K562 (cell line): ENCODE data around the gene AIFM3. TPM values are rescaled to one million over a fixed set of nuclear protein-coding genes. Genes with fewer than 3 reads are reported as not detected.
A peak's percentile ranks its signal among the peaks of the same experiment; 100 is the strongest.

Experiments
- FOXM1 ChIP-seq, 2 experiments: fragments of 450-650 bp in 1 of 2; sonication (generic) in 1 of 2; formaldehyde crosslinking in 1 of 2; IDR thresholded peaks; 2 replicates each; pipeline versions ENCODE4 v1.6.1 to v1.9.0; 2017 to 2022; ENCODE audit warnings: low read depth in 2 of 2, mild to moderate bottlenecking in 2 of 2, missing genetic modification reagents in 1 of 2, moderate library complexity in 1 of 2
- HMG20B ChIP-seq: fragments of 250-450 bp; sonication (Bioruptor Pico); IDR thresholded peaks from 2 replicates; pipeline ENCODE4 v1.5.0; 2021; ENCODE audit warnings: mild to moderate bottlenecking
- MXI1 ChIP-seq: IDR thresholded peaks from 2 replicates; pipeline ENCODE4 v1.6.1; 2011; ENCODE audit warnings: low read depth, mild to moderate bottlenecking, improper control_type of control experiment, low read length
- NEUROD1 ChIP-seq: fragments of 150-350 bp; IDR thresholded peaks from 2 replicates; pipeline ENCODE4 v1.6.1; 2014; ENCODE audit warnings: borderline replicate concordance, low read length, low read depth; ENCODE audit not compliant: partially characterized antibody
- NFE2 ChIP-seq: IDR thresholded peaks from 2 replicates; pipeline ENCODE4 v1.6.1; 2014; ENCODE audit warnings: antibody characterized with exemption, low read depth
- PHF8 ChIP-seq: fragments of 200-600 bp; sonication (generic); IDR thresholded peaks from 2 replicates; pipeline ENCODE4 v1.6.1; 2012; ENCODE audit warnings: mixed run types, mild to moderate bottlenecking, inconsistent platforms, low read length, moderate library complexity, borderline replicate concordance
- RBFOX2 ChIP-seq: fragments of 200-400 bp; formaldehyde crosslinking; IDR thresholded peaks from 2 replicates; pipeline ENCODE4 v1.6.1; 2017; ENCODE audit warnings: low read depth, mild to moderate bottlenecking, low read length, moderate library complexity
- SUPT5H ChIP-seq: fragments of 450-650 bp; IDR thresholded peaks from 2 replicates; pipeline ENCODE4 v1.6.1; 2016
- ZNF282 ChIP-seq: sonication (generic); formaldehyde crosslinking; IDR thresholded peaks from 2 replicates; pipeline ENCODE4 v1.8.1; 2023; ENCODE audit warnings: missing genetic modification reagents
- ZNF384 ChIP-seq: IDR thresholded peaks from 2 replicates; pipeline ENCODE4 v1.6.1; 2012; ENCODE audit warnings: low read depth, low read length, improper control_type of control experiment
- polyA plus RNA-seq, 8 experiments: library from polyadenylated mRNA; depleted of rRNA in 4 of 8; stranded (reverse) in 5 of 8; unstranded in 3 of 8; fragments of >200 nt; fragmentation: Nextera tagmentation in 2 of 8; fragmentation: Illumina TruSeq in 1 of 8; extraction: Ambion mirVana in 2 of 8; extraction: Trizol in 1 of 8; gene quantifications; 2 replicates each; pipeline versions ENCODE4 v1.2.1 to v1.2.3, GENCODE V29; 2011 to 2014; ENCODE audit warnings: inconsistent platforms in 1 of 8, missing spikeins in 1 of 8
- total RNA-seq, 7 experiments: library from RNA; depleted of rRNA in 6 of 7; stranded (reverse); fragments of >200 nt in 6 of 7; fragmentation: Illumina TruSeq in 2 of 7; extraction: Trizol in 2 of 7; gene quantifications; 2 replicates each; pipeline versions ENCODE4 v1.2.1 to v1.2.3, GENCODE V29; 2011 to 2021; ENCODE audit warnings: low replicate concordance in 1 of 7
- TF ChIP-seq, protein P1 (sequence below): sonication (generic); formaldehyde crosslinking; IDR thresholded peaks from 2 replicates; pipeline ENCODE4 v1.8.1; 2023; ENCODE audit warnings: mild to moderate bottlenecking, missing genetic modification reagents
- TF ChIP-seq, protein P2 (sequence below): IDR thresholded peaks from 2 replicates; pipeline ENCODE4 v1.6.1; 2016; ENCODE audit warnings: missing genetic modification characterization, missing compliant biosample characterization
- TF ChIP-seq, protein P3 (sequence below): fragments of 450-650 bp; IDR thresholded peaks from 2 replicates; pipeline ENCODE4 v1.6.1; 2018; ENCODE audit warnings: mild to moderate bottlenecking, low read depth; ENCODE audit not compliant: partially characterized antibody
- TF ChIP-seq, protein P4 (sequence below), 2 experiments: fragments of 450-650 bp in 1 of 2; sonication (generic) in 1 of 2; formaldehyde crosslinking; conservative IDR thresholded peaks; 2 replicates each; pipeline versions ENCODE4 v1.4.0 to v1.8.1; 2020 to 2022; ENCODE audit warnings: mild to moderate bottlenecking in 1 of 2, missing genetic modification reagents in 1 of 2
- TF ChIP-seq, protein P5 (sequence below), 2 experiments: fragments of 150-350 bp in 1 of 2; IDR thresholded peaks; 2 replicates each; pipeline ENCODE4 v1.6.1; 2012 to 2016; ENCODE audit warnings: low read depth in 2 of 2, low read length in 2 of 2, mild to moderate bottlenecking in 1 of 2, moderate library complexity in 1 of 2

Gene AIFM3
- total and polyA plus RNA-seq, 9 of the 15 experiments (the other 6 are each of a cell fraction or from before 2014, with no cell fraction given) = 0.03 to 0.20 (median 0.07) TPM; not detected in 1

DNA sequence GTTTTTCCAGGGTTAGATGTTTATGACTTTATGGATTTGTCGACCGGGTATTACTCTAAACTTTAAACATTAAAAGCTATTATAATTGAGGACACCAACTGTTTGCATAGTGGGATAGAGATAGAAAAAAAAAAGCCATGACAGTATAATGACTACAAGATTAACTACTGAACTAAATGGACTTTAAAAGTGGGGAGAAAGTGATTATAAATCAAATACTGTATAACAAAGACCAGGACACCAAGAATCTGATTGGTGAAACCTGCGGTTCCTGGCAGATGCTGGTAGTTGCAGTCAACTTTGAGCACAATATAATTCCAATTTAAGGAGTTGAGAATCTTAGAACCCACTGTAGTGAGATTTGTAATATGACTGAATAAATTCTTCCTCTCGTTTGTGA lies 47.3 kb upstream of the AIFM3 start (continued):
- TF ChIP-seq NEUROD1 (no peak), PHF8 (0 out of 2 replicates have a peak, but pooled peaks have one; percentile 11), ZNF384 (no peak), SUPT5H (no peak), MXI1 (peak; percentile 15; the same call in 1 of the 2 replicates), RBFOX2 (peak; percentile 62; the same call in 1 of the 2 replicates), HMG20B (no peak), FOXM1 (IDR thresholded peaks at IDR 0.05; ENCODE audit: low read depth) (no peak), FOXM1 (CRISPR knock-in tag; IDR thresholded peaks at IDR 0.05; ENCODE audit: low read depth) (no peak), ZNF282 (CRISPR knock-in tag) (no peak), NFE2 (no peak)
- TF ChIP-seq, protein P1, sequence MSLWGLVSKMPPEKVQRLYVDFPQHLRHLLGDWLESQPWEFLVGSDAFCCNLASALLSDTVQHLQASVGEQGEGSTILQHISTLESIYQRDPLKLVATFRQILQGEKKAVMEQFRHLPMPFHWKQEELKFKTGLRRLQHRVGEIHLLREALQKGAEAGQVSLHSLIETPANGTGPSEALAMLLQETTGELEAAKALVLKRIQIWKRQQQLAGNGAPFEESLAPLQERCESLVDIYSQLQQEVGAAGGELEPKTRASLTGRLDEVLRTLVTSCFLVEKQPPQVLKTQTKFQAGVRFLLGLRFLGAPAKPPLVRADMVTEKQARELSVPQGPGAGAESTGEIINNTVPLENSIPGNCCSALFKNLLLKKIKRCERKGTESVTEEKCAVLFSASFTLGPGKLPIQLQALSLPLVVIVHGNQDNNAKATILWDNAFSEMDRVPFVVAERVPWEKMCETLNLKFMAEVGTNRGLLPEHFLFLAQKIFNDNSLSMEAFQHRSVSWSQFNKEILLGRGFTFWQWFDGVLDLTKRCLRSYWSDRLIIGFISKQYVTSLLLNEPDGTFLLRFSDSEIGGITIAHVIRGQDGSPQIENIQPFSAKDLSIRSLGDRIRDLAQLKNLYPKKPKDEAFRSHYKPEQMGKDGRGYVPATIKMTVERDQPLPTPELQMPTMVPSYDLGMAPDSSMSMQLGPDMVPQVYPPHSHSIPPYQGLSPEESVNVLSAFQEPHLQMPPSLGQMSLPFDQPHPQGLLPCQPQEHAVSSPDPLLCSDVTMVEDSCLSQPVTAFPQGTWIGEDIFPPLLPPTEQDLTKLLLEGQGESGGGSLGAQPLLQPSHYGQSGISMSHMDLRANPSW (CRISPR knock-in tag) = 0 out of 2 replicates have a peak, but pooled peaks have one; percentile 33
- TF ChIP-seq, protein P2, sequence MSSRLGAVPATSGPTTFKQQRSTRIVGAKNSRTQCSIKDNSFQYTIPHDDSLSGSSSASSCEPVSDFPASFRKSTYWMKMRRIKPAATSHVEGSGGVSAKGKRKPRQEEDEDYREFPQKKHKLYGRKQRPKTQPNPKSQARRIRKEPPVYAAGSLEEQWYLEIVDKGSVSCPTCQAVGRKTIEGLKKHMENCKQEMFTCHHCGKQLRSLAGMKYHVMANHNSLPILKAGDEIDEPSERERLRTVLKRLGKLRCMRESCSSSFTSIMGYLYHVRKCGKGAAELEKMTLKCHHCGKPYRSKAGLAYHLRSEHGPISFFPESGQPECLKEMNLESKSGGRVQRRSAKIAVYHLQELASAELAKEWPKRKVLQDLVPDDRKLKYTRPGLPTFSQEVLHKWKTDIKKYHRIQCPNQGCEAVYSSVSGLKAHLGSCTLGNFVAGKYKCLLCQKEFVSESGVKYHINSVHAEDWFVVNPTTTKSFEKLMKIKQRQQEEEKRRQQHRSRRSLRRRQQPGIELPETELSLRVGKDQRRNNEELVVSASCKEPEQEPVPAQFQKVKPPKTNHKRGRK (tag) = 0 out of 2 replicates have a peak, but pooled peaks have one; percentile 11
- TF ChIP-seq, protein P3, sequence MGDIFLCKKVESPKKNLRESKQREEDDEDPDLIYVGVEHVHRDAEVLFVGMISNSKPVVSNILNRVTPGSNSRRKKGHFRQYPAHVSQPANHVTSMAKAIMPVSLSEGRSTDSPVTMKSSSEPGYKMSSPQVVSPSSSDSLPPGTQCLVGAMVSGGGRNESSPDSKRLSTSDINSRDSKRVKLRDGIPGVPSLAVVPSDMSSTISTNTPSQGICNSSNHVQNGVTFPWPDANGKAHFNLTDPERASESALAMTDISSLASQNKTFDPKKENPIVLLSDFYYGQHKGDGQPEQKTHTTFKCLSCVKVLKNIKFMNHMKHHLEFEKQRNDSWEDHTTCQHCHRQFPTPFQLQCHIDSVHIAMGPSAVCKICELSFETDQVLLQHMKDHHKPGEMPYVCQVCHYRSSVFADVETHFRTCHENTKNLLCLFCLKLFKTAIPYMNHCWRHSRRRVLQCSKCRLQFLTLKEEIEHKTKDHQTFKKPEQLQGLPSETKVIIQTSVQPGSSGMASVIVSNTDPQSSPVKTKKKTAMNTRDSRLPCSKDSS = no peak
- TF ChIP-seq, protein P4, sequence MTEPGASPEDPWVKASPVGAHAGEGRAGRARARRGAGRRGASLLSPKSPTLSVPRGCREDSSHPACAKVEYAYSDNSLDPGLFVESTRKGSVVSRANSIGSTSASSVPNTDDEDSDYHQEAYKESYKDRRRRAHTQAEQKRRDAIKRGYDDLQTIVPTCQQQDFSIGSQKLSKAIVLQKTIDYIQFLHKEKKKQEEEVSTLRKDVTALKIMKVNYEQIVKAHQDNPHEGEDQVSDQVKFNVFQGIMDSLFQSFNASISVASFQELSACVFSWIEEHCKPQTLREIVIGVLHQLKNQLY (CRISPR knock-in tag; conservative IDR thresholded peaks at IDR 0.05) = no peak
- TF ChIP-seq, protein P5, sequence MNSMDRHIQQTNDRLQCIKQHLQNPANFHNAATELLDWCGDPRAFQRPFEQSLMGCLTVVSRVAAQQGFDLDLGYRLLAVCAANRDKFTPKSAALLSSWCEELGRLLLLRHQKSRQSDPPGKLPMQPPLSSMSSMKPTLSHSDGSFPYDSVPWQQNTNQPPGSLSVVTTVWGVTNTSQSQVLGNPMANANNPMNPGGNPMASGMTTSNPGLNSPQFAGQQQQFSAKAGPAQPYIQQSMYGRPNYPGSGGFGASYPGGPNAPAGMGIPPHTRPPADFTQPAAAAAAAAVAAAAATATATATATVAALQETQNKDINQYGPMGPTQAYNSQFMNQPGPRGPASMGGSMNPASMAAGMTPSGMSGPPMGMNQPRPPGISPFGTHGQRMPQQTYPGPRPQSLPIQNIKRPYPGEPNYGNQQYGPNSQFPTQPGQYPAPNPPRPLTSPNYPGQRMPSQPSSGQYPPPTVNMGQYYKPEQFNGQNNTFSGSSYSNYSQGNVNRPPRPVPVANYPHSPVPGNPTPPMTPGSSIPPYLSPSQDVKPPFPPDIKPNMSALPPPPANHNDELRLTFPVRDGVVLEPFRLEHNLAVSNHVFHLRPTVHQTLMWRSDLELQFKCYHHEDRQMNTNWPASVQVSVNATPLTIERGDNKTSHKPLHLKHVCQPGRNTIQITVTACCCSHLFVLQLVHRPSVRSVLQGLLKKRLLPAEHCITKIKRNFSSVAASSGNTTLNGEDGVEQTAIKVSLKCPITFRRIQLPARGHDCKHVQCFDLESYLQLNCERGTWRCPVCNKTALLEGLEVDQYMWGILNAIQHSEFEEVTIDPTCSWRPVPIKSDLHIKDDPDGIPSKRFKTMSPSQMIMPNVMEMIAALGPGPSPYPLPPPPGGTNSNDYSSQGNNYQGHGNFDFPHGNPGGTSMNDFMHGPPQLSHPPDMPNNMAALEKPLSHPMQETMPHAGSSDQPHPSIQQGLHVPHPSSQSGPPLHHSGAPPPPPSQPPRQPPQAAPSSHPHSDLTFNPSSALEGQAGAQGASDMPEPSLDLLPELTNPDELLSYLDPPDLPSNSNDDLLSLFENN (IDR thresholded peaks at IDR 0.05; ENCODE audit: low read depth in 2 of 2, low read length in 2 of 2) = no peak
